GM21526 (cell line): ENCODE data around the gene BCAS3.
"Not testable (repeated sequence)": the region's sequence is repeated elsewhere in the genome, so short reads cannot be mapped to it uniquely, and the experiment has no call there.

Source experiments
- ATAC-seq: cut with Tn5 transposase; IDR thresholded peaks from one replicate; pipeline ENCODE4 v1.9.1; 2021; ENCODE audit warnings: moderate library complexity; ENCODE audit not compliant: unreplicated experiment, low FRiP score

Gene BCAS3

GRCh38 chr17:61421460-61421859 lies 743.8 kb downstream of the BCAS3 start:
- no peak for ATAC-seq

- ATAC-seq, result no peak
Measured at GRCh38 chr17:61422116-61422799, 744.6 kb downstream of the BCAS3 start.

GRCh38 chr17:61422869-61423268 lies 745.2 kb downstream of the BCAS3 start:
- ATAC-seq, result no peak

- no peak for ATAC-seq
Measured at GRCh38 chr17:61423967-61424649, 746.5 kb downstream of the BCAS3 start.

GRCh38 chr17:61425682-61426481 lies 748.2 kb downstream of the BCAS3 start:
- no peak for ATAC-seq

DNA sequence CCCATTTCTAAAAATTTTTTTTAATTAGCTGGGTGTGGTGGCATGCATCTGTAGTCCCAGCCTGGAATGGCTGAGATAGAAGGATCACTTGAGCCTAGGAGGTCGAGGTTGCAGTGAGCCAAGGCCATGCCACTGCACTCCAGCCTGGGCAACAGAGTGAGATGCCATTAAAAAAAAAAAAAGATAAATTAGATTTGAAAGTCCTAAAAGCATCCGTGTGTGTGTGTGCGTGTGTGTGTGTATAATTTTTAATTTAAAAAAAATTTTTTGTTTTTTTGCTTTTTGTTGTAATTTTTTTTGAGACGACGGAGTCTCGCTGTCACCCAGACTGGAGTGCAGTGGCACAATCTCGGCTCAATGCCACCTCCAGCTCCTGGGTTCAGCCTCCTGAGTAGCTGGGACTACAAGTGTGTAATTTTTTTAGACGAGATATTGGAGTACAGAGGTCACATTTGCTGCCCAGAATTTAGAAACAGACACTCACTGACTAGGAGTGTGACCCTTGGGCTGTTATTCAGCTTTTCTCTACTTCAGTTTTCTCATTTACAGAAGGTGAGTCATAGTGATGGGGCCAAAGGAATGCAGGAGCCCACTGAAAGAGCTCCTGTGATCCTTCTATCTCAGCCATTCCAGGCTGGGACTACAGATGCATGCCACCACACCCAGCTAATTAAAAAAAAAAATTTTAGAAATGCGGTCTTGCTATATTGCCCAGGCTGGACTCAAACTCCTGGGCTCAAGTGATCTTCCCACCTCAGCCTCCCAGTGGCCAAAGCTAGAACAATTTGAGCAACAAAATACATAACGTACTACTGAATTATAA lies 749.0 kb downstream of the BCAS3 start:
- ATAC-seq, result no peak

DNA sequence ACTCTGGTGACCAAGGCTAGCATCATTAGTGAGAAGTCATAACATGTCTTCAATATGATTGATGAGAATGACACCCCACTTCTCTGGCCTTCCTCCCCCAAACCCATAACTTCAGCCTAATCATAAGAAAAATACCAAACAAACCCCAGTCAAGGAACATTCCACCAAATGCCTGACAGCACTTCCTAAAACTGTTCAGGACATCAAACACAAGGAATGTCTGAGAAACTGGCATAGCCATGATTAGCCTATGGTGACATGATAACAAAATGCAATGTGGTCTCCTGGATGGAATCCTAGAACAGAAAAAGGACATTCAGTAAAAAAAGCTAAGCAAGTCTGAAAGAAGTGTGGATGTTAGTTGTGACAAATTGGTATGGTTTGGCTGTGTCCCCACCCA lies 749.9 kb downstream of the BCAS3 start:
- no peak for ATAC-seq

- no peak for ATAC-seq
Measured at GRCh38 chr17:61429274-61429673, 751.6 kb downstream of the BCAS3 start.

DNA sequence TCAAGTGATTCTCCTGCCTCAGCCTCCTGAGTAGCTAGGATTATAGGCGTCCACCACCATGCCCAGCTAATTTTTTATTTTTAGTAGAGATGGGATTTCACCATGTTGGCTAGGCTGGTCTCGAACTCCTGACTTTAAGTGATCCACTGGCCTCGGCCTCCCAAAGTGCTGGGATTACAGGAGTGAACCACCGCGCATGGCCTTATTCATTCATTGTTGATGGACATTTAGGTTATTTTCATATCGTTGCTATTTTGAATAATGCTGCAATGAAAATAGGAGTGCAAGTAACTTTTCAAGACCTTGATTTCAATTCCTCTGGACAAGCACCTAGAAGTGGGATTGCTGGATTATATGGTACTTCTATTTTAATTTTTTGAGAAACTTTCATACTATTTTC lies 752.2 kb downstream of the BCAS3 start:
- ATAC-seq, result not testable (repeated sequence)

DNA sequence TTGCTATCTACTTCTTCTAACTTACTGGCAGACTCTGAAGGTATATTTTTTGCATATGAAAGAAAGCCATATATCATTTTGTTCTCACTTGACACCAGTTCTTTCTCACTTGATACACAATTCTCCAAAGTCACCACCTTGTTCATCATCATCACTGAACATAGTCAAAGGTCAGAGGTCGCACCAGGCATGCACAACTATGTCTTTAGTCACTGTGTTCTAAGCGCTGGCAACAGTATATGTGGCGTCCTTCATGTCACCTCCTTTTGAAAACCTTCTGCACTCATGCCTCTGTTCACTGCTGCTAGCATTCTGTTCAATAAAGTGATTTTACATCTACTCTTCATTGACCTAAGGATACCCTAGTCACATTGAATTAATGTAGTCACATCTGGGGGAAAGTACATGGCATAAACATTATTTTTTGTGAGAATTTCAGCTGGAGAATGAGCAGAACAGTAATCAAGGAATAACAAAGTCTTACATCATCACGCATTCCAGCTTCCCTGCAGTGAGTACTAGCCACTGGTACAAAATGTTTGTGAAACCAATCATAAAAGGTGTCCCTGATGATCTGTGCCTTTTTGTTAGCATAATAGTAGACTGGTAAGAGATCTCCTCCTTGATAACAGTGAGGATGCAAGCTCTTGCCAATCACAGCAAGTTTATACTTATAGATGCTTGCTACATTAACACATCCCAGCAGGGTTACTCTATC lies 754.1 kb downstream of the BCAS3 start:
- ATAC-seq, result no peak

- no peak for ATAC-seq
Measured at GRCh38 chr17:61436273-61436672, 758.6 kb downstream of the BCAS3 start.

- ATAC-seq, result no peak
Measured at GRCh38 chr17:61436995-61437704, 759.5 kb downstream of the BCAS3 start.

GRCh38 chr17:61440697-61441096 lies 763.0 kb downstream of the BCAS3 start:
- no peak for ATAC-seq

DNA sequence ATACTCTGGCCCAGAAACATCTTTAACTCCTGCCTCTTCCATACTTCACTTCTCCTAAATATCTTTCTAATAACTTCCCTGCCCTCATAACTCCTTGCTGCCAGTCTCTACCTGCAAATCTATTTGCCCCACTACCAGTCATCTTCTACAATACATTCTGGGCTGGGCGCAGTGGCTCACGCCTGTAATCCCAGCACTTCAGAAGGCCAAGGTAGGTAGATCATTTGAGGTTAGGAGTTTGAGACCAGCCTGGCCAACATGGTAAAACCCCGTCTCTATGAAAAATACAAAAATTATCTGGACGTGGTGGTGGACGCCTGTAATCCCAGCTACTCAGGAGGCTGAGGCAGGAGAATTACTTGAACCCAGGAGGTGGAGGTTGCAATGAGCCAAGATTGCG lies 763.9 kb downstream of the BCAS3 start:
- not testable (repeated sequence) for ATAC-seq

- ATAC-seq, result no peak
Measured at GRCh38 chr17:61442136-61442775, 764.6 kb downstream of the BCAS3 start.
